Ovary (tissue), 9 donors: ENCODE measurements around the gene MTFR1L. TPM values are rescaled to one million over a fixed set of nuclear protein-coding genes. Genes with fewer than 3 reads are reported as not detected.

Experiments
- DNase-seq, 5 donors: peaks; one replicate each; pipeline ENCODE4 v3.0.0-alpha.2; 2019 to 2020
- H3K27ac ChIP-seq, 2 donors: fragments of 200-600 bp; one replicate each; pipeline versions ENCODE4 v1.5.1 to v1.8.0; 2019 to 2022
- H3K27me3 ChIP-seq: fragments of 200-600 bp; one replicate; pipeline ENCODE4 v1.8.0; 2022
- H3K36me3 ChIP-seq: fragments of 200-600 bp; sonication (generic); one replicate; pipeline ENCODE4 v1.5.1; 2019
- H3K4me1 ChIP-seq: one replicate; pipeline ENCODE4 v1.8.1; 2013; ENCODE audit warnings: mild to moderate bottlenecking, moderate library complexity; ENCODE audit not compliant: insufficient read depth
- H3K4me3 ChIP-seq: fragments of 200-600 bp; sonication (generic); one replicate; pipeline ENCODE4 v1.5.1; 2017
- H3K9me3 ChIP-seq, 2 donors: fragments of 200-600 bp in 1 of 2; sonication (generic) in 1 of 2; one replicate each; pipeline versions ENCODE4 v1.5.1 to v1.8.1; 2013 to 2019; ENCODE audit warnings: mild to moderate bottlenecking in 1 of 2, moderate library complexity in 1 of 2
- EP300 ChIP-seq: sonication (generic); formaldehyde crosslinking; IDR thresholded peaks from one replicate; pipeline ENCODE4 v1.6.1; 2017; ENCODE audit warnings: antibody characterized with exemption
- POLR2A ChIP-seq: fragments of 450-650 bp; IDR thresholded peaks from one replicate; pipeline ENCODE4 v1.6.1; 2017; ENCODE audit warnings: antibody characterized with exemption, mild to moderate bottlenecking, moderate library complexity
- WGBS, 3 donors: extraction: QIAGEN DNeasy Blood & Tissue Kit in 1 of 3; methylation state at CpG; one replicate each; pipeline versions ENCODE4 v1.1.5 to v1.1.7; 2013 to 2017; 5-methylcytosine and 5-hydroxymethylcytosine counted together
- intact Hi-C, 4 donors: fragments of 100-400 bp; cut with DNase I; formaldehyde crosslinking; loops; one replicate each; pipeline versions ENCODE4 v1.11.0 to v1.15.1; 2022 to 2023
- polyA plus RNA-seq, 2 donors: library from polyadenylated mRNA; stranded (reverse); fragments of 200-250 nt in 1 of 2; fragments of 350-450 nt in 1 of 2; fragmentation: Illumina TruSeq in 1 of 2; extraction: RNeasy Lipid Tissue Mini Kit (QIAGEN cat#74804) in 1 of 2; gene quantifications; one replicate each; pipeline ENCODE4 v1.2.3, GENCODE V29; 2013 to 2014
- total RNA-seq, 7 donors: library from RNA; depleted of rRNA in 2 of 7; stranded (reverse); fragments of >200 nt in 2 of 7; fragmentation: NEBNext Ultra II Directional in 3 of 7; extraction: Animal tissue kit (Norgen Biotek cat#: 25700) in 3 of 7; gene quantifications; one replicate each; pipeline versions ENCODE4 v1.1.0 to v1.2.4, GENCODE V29; 2016 to 2023
- TF ChIP-seq, protein P1 (sequence below), 3 donors: fragments of 450-650 bp in 2 of 3; fragments of 200-600 bp in 1 of 3; IDR thresholded peaks; one replicate each; pipeline versions ENCODE4 v1.5.1 to v1.8.0; 2016 to 2022; ENCODE audit warnings: antibody characterized with exemption in 3 of 3, mild to moderate bottlenecking in 1 of 3
- donor health status: DM: no; HTN: no; CAD: no; lungs with moderate emphysema.
- donor health status: DM: no; HTN: no; CAD: no.
- donor health status: Bipolar disorder and iron deficiency.
- donor health status: DM: yes; HTN: yes; CAD: no.
- donor health status: DM: no; HTN: no; CAD: no.
- donor health status: DM: yes; HTN: yes; CAD: no.

The MTFR1L gene
- total and polyA plus RNA-seq, 9 donors, result 55.5 to 113 (median 97.1) TPM

DNA sequence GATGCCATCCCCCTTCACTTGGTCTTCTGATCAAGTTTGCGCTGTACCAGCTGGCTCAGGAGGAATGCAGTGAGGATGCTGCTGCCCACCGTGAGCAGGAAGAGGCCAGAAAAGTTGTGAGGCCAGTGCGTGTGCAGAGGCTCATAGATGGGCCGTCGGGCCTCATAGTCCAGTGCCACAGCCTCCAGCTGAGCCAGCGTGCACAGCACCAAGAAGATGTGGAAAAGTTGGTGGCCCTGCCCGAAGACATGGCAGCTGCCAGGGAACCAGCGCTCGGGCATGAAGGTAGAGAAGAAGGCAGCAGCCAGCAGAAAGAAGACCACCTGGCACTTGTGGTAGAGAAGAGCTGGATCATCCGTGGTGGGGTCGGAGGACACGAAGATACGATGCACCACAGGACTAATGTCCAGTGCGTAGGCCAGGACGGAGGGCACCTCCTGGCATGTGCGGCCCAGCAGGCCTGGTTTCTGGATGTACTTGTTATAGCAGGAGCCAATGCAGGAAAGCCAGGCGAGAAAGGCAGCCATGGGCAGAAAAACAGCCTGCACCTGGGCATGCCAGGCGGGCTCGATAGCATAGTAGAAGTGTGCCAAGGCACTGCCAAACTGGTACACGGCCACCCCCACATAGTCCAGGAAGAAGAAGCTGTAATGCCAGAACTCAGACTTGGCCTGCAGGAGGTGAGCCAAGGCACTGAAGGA is 43.2 kb downstream of the MTFR1L start:
- DNase-seq, result no peak
- Histone ChIP-seq H3K9me3 (no peaks in the 10 kb centered on the region), H3K27ac (no peak overlapping the region), H3K4me3 (no peak overlapping the region), H3K36me3 (no peaks in the 10 kb centered on the region), H3K4me1 (peaks cover 3% of the 10 kb centered on the region), H3K27me3 (no peaks in the 10 kb centered on the region)
- intact Hi-C loops, result no loop called here
- 86 to 93% (median 90%) methylated on average over 20 of the region's 20 CpGs for WGBS, 3 donors
- TF ChIP-seq POLR2A, result no peak

DNA sequence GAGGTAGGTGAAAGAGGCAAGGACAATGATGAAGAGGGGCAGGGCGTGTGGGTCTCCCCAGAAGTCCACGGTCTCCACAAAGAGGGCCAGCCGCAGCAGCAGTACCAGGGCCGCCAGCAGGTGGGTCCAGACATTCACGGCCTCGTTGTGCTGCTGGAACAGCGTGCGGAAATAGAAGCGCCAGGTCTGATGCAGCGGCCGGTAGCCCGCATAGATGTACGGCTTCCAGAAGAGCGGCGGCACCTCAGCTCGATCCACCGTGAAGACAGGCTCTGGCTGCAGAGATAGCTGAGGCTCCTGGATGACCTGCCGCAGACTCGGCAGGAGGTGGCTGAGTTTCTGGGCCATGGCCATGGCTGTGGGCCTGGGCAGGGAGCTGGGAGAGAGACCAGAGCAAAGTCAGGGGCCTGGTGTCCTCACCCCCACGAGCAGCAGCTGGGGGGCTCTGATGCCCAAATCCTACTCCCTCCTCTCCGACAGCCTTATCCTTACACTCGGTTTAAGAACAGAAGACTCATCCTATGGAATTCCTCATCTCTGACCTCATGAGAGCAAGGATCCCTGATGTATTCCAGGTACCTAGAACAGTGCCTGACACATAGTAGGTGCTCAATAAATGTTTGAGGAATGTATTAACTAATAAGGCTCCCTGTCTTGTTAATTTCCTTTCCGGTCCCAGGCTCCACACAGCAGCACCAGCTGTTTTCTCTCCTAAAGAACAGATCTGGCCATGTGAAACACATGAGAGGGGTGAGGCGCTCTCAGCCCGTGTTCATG is 43.9 kb downstream of the MTFR1L start:
- Histone ChIP-seq H3K9me3 (no peaks in the 10 kb centered on the region), H3K36me3 (no peaks in the 10 kb centered on the region), H3K4me3 (no peak overlapping the region), H3K4me1 (peaks cover 3% of the 10 kb centered on the region), H3K27ac (no peak overlapping the region), H3K27me3 (no peaks in the 10 kb centered on the region)
- DNase-seq, result no peak
- WGBS, 3 donors, result 74 to 88% (median 79%) methylated on average over 25 of the region's 25 CpGs
- TF ChIP-seq, protein P1, sequence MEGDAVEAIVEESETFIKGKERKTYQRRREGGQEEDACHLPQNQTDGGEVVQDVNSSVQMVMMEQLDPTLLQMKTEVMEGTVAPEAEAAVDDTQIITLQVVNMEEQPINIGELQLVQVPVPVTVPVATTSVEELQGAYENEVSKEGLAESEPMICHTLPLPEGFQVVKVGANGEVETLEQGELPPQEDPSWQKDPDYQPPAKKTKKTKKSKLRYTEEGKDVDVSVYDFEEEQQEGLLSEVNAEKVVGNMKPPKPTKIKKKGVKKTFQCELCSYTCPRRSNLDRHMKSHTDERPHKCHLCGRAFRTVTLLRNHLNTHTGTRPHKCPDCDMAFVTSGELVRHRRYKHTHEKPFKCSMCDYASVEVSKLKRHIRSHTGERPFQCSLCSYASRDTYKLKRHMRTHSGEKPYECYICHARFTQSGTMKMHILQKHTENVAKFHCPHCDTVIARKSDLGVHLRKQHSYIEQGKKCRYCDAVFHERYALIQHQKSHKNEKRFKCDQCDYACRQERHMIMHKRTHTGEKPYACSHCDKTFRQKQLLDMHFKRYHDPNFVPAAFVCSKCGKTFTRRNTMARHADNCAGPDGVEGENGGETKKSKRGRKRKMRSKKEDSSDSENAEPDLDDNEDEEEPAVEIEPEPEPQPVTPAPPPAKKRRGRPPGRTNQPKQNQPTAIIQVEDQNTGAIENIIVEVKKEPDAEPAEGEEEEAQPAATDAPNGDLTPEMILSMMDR (IDR thresholded peaks at IDR 0.05), result no peak
- TF ChIP-seq POLR2A (no peak), EP300 (no peak)
- intact Hi-C loops, result no loop called here

DNA sequence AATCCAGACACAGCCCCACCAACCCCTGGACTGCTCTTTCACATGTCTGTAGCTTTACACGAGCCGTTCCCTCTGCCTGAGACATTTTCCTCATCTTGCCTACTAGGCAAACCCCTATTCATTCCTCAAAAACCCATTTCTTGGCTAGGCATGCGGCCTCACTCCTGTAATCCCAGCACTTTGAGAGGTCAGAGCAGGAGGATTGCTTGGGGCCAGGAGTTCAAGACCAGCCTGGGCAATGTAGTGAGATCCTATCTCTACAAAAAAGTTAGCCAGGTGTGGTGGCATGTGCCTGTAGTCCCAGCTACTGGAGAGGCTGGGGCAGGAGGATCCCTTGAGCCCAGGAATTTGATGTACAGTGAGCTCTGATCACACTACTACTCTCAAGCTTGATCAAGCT is 44.7 kb downstream of the MTFR1L start:
- H3K4me1 ChIP-seq, result no peaks in the 10 kb centered on the region
- H3K27me3 ChIP-seq, result no peaks in the 10 kb centered on the region
- TF ChIP-seq, protein P1 (IDR thresholded peaks at IDR 0.05), result no peak
- TF ChIP-seq POLR2A (no peak), EP300 (no peak)
- no peak overlapping the region for H3K4me3 ChIP-seq
- intact Hi-C loops, result no loop called here
- H3K36me3 ChIP-seq, result no peaks in the 10 kb centered on the region
- H3K9me3 ChIP-seq, result no peaks in the 10 kb centered on the region
- no peak for DNase-seq
- no peak overlapping the region for H3K27ac ChIP-seq
- 81 to 89% (median 83%) methylated on average over 3 of the region's 3 CpGs for WGBS, 3 donors

DNA sequence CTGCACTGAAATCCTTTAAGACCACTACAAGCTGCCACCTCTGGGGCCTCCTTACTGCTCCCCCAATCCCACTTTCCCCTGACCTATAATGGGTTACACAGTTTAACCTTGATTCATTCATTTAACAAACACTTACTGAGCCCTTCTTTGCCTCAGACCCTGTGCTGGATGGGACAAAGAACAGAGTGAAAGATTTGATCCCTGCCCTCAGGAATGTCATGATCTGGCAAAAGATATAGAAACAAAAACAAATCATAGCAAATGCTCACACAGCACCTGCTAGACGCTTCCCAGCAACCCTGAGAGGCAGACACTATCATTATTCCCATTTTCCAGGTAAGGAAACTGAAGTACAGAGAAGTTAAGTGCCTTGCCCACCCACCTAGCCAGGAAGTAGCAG is 46.5 kb downstream of the MTFR1L start:
- H3K27ac ChIP-seq, result no peak overlapping the region
- DNase-seq, result no peak
- no peaks in the 10 kb centered on the region for H3K36me3 ChIP-seq
- TF ChIP-seq EP300 (no peak), POLR2A (no peak)
- TF ChIP-seq, protein P1 (IDR thresholded peaks at IDR 0.05), result no peak
- H3K4me1 ChIP-seq, result peaks cover 4% of the 10 kb centered on the region
- no peaks in the 10 kb centered on the region for H3K9me3 ChIP-seq
- H3K27me3 ChIP-seq, result no peaks in the 10 kb centered on the region
- intact Hi-C loops, result no loop called here
- 78 to 94% (median 88%) methylated on average over 1 of the region's 1 CpG for WGBS, 3 donors
- H3K4me3 ChIP-seq, result no peak overlapping the region
